Suppressor macrophage treated with lipopolysaccharide for 4 hours (primary cell): ENCODE measurements around the gene SFXN5.
A peak's percentile ranks its signal among the peaks of the same experiment; 100 is the strongest.

Experiments used
- DNase-seq: peaks from one replicate; pipeline ENCODE4 v3.0.0-alpha.2; 2020

Gene SFXN5

GRCh38 chr2:73050121-73050545, 21.4 kb downstream of the SFXN5 start:
- no peak for DNase-seq

DNA sequence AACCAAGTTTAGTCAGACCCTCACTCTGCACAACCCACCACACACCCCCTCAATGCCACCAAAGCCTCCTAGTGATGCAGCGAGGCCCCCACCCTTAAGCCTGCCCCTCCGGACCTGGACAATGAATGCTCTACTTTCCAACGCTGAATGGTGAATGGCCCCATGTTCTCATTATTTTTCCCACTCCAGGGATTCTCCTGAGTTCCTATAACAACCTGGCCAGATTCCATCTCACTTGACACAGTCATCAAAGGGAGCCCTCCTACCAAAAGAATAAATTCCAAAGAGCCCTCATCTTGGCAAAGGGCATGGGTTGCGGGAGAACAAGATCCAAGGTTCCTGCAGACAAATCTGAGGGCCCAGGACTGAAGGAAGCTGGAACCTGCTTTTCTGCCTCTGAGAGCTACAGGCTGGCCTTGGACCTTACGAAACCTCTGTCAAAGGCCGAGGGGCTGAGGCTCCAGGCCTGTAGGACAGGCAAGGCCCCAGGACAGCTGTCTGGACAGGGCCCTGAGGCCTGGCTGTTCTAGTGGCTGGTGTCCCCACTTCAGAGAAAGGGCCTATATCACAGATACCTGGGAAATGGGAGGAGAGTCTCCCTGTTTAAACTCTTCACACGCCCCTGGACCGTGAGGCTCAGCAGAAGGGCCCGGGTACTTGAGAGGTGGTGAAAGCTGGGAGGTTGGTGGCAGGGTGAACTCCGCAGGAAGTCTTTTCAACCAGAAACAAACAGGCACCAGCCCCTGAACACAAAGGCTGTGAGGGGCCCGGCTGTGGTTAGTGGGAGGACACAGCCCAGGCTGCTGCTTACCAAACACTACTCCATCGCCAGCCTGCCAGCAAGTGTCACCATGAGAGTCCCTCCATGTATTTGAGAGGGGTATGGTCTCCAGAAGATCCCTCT, 27.3 kb downstream of the SFXN5 start:
- DNase-seq: no peak

DNA sequence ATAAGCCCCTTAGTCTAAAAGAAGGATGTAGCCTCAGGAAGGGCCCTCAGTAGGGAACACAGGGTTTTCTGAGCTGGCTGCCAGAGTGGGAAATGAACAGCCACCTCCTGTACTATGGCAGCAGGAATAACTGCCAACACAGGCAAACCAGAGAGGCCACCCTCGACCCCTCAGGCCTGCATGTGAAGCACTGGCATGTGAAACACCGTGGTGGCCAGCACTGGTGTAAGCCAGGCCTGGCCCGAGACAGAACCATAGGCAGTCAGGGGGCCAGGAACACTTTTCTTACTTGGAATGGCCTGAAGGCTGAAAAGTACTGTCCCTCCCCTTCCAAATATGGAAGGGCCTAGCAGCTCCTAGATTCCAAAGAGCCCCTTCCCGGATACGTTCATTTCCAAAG, 28.2 kb downstream of the SFXN5 start:
- no peak for DNase-seq

GRCh38 chr2:73037947-73038585, 33.4 kb downstream of the SFXN5 start:
- DNase-seq: no peak

- no peak for DNase-seq
Observed at GRCh38 chr2:73036766-73037165, 34.7 kb downstream of the SFXN5 start.

GRCh38 chr2:73035899-73036711, 35.4 kb downstream of the SFXN5 start:
- no peak for DNase-seq

GRCh38 chr2:73034661-73035375, 36.7 kb downstream of the SFXN5 start:
- peak; percentile 84 for DNase-seq

- no peak for DNase-seq
Observed at GRCh38 chr2:73033766-73034381, 37.6 kb downstream of the SFXN5 start.

DNA sequence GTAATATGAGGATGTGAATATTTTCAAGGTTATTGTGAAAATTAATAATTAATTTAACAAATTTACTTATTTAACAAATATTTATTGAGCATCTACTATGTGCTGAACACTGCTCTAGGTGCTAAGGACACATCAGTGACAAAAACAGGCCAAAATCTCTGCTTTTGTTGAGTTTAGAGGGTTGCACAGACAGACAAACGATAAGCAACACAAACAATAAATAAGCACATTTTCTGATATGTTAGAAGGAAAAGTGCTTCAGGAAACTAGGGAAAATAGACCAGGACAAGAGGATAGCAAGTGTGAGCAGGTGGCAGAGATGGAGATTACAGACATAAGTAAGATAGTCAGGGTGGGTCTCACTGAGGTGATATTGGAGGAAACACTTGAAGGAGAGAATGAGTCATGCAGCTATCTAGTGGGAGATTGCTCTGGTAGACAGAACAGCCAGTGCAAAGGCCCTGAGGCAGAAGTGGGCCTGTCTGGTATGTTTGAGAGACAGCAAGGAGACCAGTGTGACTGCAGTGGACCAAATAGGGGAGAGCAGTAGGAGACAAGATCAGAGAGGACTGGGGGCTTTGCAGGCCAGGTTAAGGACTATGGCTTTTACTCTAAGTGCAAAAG, 38.3 kb downstream of the SFXN5 start:
- no peak for DNase-seq

GRCh38 chr2:73032702-73033097, 38.8 kb downstream of the SFXN5 start:
- DNase-seq: no peak

DNA sequence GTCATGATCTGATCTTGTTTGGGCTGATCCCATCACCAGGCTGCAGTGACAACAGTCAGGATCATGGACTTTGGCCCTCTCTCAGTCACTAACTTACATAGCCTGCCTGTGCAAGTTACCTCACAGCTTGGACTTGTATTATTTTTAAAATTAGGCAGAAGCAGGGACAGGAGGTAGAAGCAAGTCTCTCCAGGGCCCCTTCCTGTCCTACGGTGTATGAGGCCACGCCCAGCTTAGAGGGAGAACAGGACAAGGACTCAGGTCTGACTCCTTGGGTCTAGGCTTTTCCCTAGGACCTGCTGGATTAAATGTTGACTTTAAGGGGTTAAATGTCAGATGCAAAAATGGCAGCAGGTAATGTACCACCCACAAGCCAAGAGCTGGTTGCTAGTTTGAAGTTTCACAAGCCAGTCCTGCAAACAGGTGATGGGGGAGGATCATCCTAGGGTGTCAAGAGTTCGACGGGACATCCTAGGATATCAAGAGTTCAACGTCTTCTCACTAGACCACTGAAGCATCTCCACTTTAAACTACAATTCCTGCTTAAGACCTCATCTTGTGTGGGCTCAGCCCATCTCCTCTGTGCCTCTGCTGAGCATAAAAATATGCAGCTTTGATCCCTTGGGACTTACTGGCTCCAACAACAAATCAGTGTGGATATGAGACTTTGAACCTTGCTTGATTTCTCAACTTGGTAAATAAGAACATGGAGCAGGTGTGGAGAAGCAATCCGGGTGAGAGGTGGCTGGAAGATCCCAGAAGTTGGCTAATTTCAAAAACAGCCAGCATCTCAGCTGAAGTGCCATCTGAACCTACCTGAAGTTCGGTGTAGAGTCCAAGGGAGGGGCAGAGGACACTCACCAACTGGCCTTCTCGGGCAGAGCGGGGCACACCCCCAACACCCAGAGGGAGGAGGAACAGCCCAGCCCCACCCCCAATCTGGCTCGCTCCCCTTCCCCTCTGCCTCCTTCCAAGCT, 39.5 kb downstream of the SFXN5 start:
- no peak for DNase-seq

DNA sequence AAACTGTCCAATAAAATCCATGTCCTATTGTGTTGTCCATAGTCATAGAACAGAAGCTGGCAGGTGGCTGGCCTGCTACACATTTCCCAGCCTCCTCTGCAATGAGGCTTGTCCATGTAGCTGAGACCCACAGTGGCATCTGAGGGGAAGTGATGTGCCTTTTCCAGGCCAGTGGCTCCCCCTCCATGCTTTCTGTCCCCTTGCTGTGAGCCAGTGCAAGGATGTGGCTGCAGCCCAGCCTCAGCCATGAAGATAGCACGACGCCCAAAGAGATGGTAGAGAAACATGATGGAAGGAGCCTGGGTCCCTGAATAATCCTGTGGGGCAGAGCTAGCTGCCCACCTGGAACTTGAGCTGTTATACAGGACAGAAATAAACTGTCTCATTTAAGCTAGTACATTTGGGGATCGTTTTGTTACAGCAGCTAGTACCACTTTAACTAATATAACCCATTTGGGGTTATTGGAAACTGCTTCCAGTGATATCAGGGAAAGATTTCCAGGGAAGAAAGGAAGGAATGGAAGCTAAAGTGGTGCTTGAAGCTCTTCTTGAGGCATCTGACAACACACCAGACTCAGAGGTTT, 40.3 kb downstream of the SFXN5 start:
- DNase-seq: no peak

DNA sequence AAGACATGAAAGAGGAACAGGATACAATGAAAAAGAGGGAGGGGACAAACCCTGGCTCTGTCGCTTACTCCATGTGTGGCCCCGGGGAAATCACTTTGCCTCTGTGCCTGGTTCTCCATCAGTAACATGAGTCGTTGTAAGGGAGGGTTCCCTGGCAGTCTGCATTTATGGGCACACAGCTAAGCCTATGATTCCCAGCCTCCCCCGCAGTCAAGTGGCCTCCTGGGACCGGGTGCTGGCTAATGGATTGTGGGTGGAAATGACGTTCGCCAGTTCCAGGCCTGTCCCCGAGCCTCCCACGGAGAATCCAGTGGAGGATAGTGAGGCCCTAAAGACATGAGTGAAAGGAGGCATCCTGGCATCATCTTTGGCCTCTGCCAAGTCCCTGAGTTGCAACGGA, 42.7 kb downstream of the SFXN5 start:
- DNase-seq: no peak

DNA sequence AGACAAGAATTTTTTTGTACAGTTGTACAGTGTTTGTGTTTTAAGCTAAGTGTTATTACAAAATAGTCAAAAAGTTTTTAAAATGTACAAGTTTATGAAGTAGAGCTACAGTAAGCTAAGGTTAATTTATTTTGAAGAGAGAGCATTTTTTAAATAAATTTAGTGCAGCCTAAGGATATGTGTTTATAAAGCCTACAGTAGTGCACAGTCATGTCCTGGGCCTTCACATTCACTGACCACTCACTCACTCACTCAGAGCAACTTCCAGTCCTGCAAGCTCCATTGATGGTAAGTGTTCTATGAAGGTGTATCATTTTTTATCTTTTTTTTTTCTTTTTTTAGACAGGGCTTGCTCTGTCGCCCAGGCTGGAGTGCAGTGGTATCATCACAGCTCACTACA, 44.2 kb downstream of the SFXN5 start:
- no peak for DNase-seq

GRCh38 chr2:73023497-73023896, 48.0 kb downstream of the SFXN5 start:
- no peak for DNase-seq

- DNase-seq: no peak
Observed at GRCh38 chr2:73022024-73022568, 49.4 kb downstream of the SFXN5 start.

DNA sequence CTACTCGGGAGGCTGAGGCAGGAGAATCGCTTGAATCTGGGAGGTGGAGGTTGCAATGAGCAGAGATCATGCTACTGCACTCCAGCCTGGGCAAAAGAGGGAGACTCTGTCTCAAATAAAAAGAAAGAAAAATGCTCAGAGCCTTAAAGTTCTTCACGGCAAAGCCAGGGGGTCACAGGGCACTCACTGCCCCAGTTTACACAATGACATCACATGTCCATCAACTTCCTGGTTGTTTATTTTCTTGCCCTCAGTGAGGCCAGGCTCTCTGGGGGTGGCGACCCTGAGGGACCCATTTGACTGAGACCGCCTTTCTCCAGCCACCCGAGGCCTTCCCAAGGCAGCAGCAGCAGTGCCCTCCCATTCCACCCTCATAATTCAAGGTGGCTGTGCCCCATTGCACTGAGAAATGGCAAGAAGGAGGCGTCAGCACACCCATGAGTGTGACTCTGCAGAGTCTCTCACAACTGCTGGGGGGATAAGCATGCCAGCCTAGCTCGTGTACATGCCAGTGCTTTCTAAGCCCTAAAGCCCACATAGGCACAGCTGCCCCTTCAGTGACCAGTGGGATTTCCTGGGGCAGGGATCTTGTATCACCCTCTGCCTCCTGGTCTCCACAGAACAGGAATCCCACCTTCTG, 50.0 kb downstream of the SFXN5 start:
- no peak for DNase-seq

GRCh38 chr2:73020657-73021370, 50.7 kb downstream of the SFXN5 start:
- DNase-seq: no peak

DNA sequence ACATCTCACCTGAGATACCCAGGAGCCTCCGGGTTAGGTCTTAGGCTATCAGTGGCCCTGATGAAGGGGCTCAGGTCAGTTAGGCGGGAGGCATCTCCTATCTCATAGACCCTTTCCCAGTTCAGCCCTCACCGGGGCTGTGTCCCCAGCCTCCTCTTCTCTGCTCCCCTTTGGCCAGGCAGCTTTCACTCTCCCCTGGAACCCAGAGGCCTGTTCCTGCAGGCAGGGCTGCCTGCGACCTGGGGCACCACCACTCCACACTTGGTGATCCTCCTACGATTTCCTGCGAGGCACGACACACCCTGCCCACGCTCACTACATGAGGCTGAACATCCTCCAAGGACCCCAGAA, 51.2 kb downstream of the SFXN5 start:
- no peak for DNase-seq
